A549 (cell line): ENCODE data around the gene CAPN8. TPM values are rescaled to one million over a fixed set of nuclear protein-coding genes. Genes with fewer than 3 reads are reported as not detected.
A peak's percentile ranks its signal among the peaks of the same experiment; 100 is the strongest.

Source experiments
- ATAC-seq, 2 experiments: fragments of 200-7000 bp in 1 of 2; fragments of >200 bp in 1 of 2; cut with Nextera tagmentation in 1 of 2; cut with Tn5 transposase in 1 of 2; 3 replicates each; pipeline versions ENCODE4 v1.8.0 to v1.9.1; 2018 to 2020; ENCODE audit warnings: mild to moderate bottlenecking in 1 of 2, moderate library complexity in 1 of 2
- CTCF ChIA-PET: fragments of 300-600 bp; sonication (Branson Sonifier 250); formaldehyde crosslinking; extraction: SDS; loops from one replicate; lab custom pipeline; 2021; ENCODE audit warnings: antibody characterized with exemption, inconsistent platforms; lab: Yijun Ruan, JAX
- POLR2A ChIA-PET: fragments of 350-600 bp; formaldehyde crosslinking; extraction: SDS; loops from one replicate; lab custom pipeline; 2021; ENCODE audit warnings: antibody characterized with exemption, inconsistent platforms; lab: Yijun Ruan, JAX
- DNase-seq, 2 experiments: peaks; one replicate each; pipeline versions ENCODE4 v3.0.0 to v3.0.0-alpha.2; 2011 to 2016; ENCODE audit warnings: low read depth in 1 of 2, low spot score in 1 of 2
- FAIRE-seq: peaks from 2 replicates; lab custom pipeline; 2011; peaks lifted over from hg19 to GRCh38; lab: Jason Lieb, UNC
- H3K27ac ChIP-seq, 2 experiments: fragments of >200 bp; sonication (Bioruptor Twin); formaldehyde crosslinking; 3 replicates each; pipeline ENCODE4 v1.5.1; 2016 to 2017
- H3K4me1 ChIP-seq: fragments of >200 bp; sonication (Bioruptor Twin); formaldehyde crosslinking; 3 replicates; pipeline ENCODE4 v1.6.1; 2016
- H3K4me2 ChIP-seq: fragments of >200 bp; sonication (Bioruptor Twin); formaldehyde crosslinking; 3 replicates; pipeline ENCODE4 v1.6.1; 2016
- H3K4me3 ChIP-seq: fragments of >200 bp; sonication (Bioruptor Twin); formaldehyde crosslinking; 3 replicates; pipeline ENCODE4 v1.5.1; 2016
- H3K9me3 ChIP-seq: fragments of >200 bp; sonication (Bioruptor Twin); formaldehyde crosslinking; 3 replicates; pipeline ENCODE4 v1.6.1; 2016
- ATOH8 ChIP-seq: fragments of 250-450 bp; sonication (Bioruptor Pico); IDR thresholded peaks from 2 replicates; pipeline ENCODE4 v1.5.0; 2020; ENCODE audit warnings: low read depth, mild to moderate bottlenecking, moderate library complexity
- MAFK ChIP-seq: fragments of 450-650 bp; IDR thresholded peaks from 2 replicates; pipeline ENCODE4 v1.6.1; 2014; ENCODE audit not compliant: partially characterized antibody
- MAX ChIP-seq: IDR thresholded peaks from 2 replicates; pipeline ENCODE4 v1.6.1; 2012
- NFE2L2 ChIP-seq: fragments of 150-350 bp; conservative IDR thresholded peaks from 2 replicates; pipeline ENCODE4 v1.6.1; 2014; ENCODE audit warnings: low read length
- POLR2A ChIP-seq: IDR thresholded peaks from 2 replicates; pipeline ENCODE4 v1.6.1; 2012; ENCODE audit warnings: mild to moderate bottlenecking, low read length
- POLR2AphosphoS2 ChIP-seq: conservative IDR thresholded peaks from 2 replicates; pipeline ENCODE4 v1.6.1; 2012; ENCODE audit warnings: low read length, improper control_type of control experiment, inconsistent platforms
- RNF2 ChIP-seq: fragments of 200-600 bp; sonication (generic); IDR thresholded peaks from 2 replicates; pipeline ENCODE4 v1.6.1; 2016; ENCODE audit warnings: low read depth, mild to moderate bottlenecking, antibody characterized with exemption, moderate library complexity, borderline replicate concordance
- TFCP2L1 ChIP-seq: fragments of 250-450 bp; sonication (Bioruptor Pico); IDR thresholded peaks from 2 replicates; pipeline ENCODE4 v1.5.0; 2021; ENCODE audit warnings: mild to moderate bottlenecking
- USF2 ChIP-seq: fragments of 450-650 bp; IDR thresholded peaks from 2 replicates; pipeline ENCODE4 v1.6.1; 2014; ENCODE audit warnings: antibody characterized with exemption
- ZNF302 ChIP-seq: fragments of 250-450 bp; sonication (Bioruptor Pico); IDR thresholded peaks from 2 replicates; pipeline ENCODE4 v1.9.0; 2021; ENCODE audit warnings: inconsistent platforms, mild to moderate bottlenecking, moderate library complexity
- WGBS: methylation state at CpG from one replicate; pipeline ENCODE4 v1.1.6; 2017; ENCODE audit errors: missing lambda C conversion rate; 5-methylcytosine and 5-hydroxymethylcytosine counted together
- polyA plus RNA-seq, 4 experiments: library from polyadenylated mRNA; depleted of rRNA in 3 of 4; stranded (reverse); fragments of >200 nt; fragmentation: RNase III in 1 of 4; extraction: RNeasy Plus Mini Kit Qiagen cat#74134 plus additional on column Dnase treatment in 1 of 4; gene quantifications; 2 replicates in 3 of 4; 3 replicates in 1 of 4; pipeline ENCODE4 v1.2.3, GENCODE V29; 2011 to 2017
- TF ChIP-seq, protein P1 (sequence below): fragments of >200 bp; sonication (Bioruptor Twin); formaldehyde crosslinking; IDR thresholded peaks from 3 replicates; pipeline ENCODE4 v1.6.1; 2016
- TF ChIP-seq, protein P2 (sequence below): fragments of 150-350 bp; IDR thresholded peaks from 2 replicates; pipeline ENCODE4 v1.6.1; 2014; ENCODE audit warnings: low read depth, mild to moderate bottlenecking, low read length
- TF ChIP-seq, protein P3 (sequence below): IDR thresholded peaks from 2 replicates; pipeline ENCODE4 v1.6.1; 2012

The CAPN8 gene
- polyA plus RNA-seq, 2 of the 4 experiments (the other 2 are of a cell fraction) = 0.39 to 1.5 TPM

DNA sequence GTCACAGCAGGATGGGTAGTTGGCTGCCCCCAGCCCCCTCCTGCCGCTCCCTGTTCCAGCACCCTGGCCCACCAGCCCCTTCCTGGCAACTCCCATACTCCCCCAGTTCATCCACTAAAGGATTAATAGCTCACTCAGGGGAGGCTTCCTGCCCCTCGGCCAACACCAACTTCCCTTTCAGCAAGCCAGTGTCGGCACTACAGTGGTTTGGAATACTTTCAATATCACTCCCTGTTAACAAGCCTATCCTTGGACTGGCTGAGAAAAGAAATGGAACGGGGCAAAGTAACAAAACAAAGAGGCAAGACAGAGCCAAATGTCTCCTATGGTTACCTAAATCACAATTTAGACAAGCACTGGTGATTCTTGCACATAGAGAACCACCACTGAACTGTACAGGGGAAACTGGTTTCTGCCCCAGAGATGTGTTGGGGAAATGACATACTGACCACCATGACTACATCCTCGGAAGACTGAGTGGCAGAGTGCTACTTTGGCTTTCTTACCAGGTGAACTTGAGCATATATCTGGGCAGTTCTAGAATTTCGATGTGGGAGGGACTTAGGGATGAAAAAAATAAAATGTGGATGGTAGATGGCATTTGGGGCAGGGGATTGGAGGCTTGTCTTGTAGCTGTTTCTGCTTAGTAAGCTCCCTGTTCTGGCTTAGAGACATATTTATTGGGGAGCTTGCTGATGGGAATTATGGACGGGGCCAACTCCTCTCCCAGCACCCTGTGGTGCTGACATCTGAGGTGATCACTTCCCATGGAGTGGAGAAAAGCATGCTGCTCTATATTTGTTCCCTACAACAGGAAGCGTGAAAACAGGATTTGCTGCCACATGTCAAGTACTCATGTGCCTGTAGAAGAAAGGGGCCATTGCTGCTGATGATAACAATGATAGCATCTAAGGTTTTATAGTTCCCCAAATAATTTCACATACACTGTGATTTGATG, 39.7 kb upstream of the CAPN8 start:
- H3K4me2 ChIP-seq = peak overlapping the region; percentile 70
- no peak for ATAC-seq
- TF ChIP-seq, protein P1, sequence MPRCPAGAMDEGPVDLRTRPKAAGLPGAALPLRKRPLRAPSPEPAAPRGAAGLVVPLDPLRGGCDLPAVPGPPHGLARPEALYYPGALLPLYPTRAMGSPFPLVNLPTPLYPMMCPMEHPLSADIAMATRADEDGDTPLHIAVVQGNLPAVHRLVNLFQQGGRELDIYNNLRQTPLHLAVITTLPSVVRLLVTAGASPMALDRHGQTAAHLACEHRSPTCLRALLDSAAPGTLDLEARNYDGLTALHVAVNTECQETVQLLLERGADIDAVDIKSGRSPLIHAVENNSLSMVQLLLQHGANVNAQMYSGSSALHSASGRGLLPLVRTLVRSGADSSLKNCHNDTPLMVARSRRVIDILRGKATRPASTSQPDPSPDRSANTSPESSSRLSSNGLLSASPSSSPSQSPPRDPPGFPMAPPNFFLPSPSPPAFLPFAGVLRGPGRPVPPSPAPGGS = no peak
- TF ChIP-seq, protein P2, sequence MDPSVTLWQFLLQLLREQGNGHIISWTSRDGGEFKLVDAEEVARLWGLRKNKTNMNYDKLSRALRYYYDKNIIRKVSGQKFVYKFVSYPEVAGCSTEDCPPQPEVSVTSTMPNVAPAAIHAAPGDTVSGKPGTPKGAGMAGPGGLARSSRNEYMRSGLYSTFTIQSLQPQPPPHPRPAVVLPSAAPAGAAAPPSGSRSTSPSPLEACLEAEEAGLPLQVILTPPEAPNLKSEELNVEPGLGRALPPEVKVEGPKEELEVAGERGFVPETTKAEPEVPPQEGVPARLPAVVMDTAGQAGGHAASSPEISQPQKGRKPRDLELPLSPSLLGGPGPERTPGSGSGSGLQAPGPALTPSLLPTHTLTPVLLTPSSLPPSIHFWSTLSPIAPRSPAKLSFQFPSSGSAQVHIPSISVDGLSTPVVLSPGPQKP = no peak
- TF ChIP-seq TFCP2L1 (CRISPR knock-in tag) (no peak), MAX (peak; percentile 25; the same call in 1 of the 2 replicates), MAFK (peak; percentile 30), USF2 (no peak), ATOH8 (CRISPR knock-in tag) (no peak), POLR2AphosphoS2 (no peak), RNF2 (no peak), POLR2A (no peak)
- TF ChIP-seq, protein P3, sequence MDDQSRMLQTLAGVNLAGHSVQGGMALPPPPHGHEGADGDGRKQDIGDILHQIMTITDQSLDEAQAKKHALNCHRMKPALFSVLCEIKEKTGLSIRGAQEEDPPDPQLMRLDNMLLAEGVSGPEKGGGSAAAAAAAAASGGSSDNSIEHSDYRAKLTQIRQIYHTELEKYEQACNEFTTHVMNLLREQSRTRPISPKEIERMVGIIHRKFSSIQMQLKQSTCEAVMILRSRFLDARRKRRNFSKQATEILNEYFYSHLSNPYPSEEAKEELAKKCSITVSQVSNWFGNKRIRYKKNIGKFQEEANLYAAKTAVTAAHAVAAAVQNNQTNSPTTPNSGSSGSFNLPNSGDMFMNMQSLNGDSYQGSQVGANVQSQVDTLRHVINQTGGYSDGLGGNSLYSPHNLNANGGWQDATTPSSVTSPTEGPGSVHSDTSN = no peak
- FAIRE-seq = no peak
- no peaks in the 10 kb centered on the region for H3K9me3 ChIP-seq
- H3K27ac ChIP-seq = peak overlapping the region; percentile 99
- CTCF ChIA-PET = interaction anchor here (0.8 to 5.7 kb wide), 5 partner anchors 10 to 140 kb away, joined by 3 to 48 read pairs (median 6); partner anchors contain the start of gene TP53BP2
- POLR2A ChIA-PET = interaction anchor here (1.1 to 2.7 kb wide), 2 partner anchors 14 to 16 kb away, joined by 5 to 16 read pairs; no protein-coding TSS in a partner anchor
- 41% methylated on average over 8 of the region's 8 CpGs for WGBS
- no peak overlapping the region for H3K4me3 ChIP-seq
- DNase-seq = peak in 1 of 2 experiments; percentile 61
- peaks cover 85% of the 10 kb centered on the region for H3K4me1 ChIP-seq

DNA sequence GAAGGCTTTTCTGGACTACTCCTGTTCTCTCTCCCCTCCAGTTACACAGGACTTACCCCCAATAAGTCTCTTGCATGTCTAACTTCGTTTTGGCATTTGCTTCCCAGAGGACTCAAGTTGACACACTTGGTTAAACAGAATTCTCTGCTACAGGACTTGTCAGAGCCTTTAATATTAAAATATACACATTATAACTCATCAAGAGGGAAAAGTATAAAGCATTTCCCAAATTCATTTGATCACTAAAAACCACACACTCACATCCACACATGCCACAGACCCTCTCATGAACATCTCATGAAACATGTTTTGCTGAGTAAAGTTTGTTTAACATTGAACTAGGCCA, 38.1 kb upstream of the CAPN8 start:
- peak overlapping the region; percentile 95 to 99 for H3K27ac ChIP-seq
- ATAC-seq (no peak), DNase-seq (no peak), FAIRE-seq (no peak)
- H3K4me3 ChIP-seq = no peak overlapping the region
- ChIA-PET POLR2A (interaction anchor here (1.8 kb wide), 1 partner anchor 8 kb away, joined by 4 read pairs; the partner anchor contains the start of gene CAPN2), CTCF (interaction anchor here (5.7 kb wide), 1 partner anchor 45 kb away, joined by 48 read pairs; no protein-coding TSS in a partner anchor)
- H3K4me2 ChIP-seq = peak overlapping the region; percentile 82; the same call in 2 of the 3 replicates
- peaks cover 85% of the 10 kb centered on the region for H3K4me1 ChIP-seq
- H3K9me3 ChIP-seq = no peaks in the 10 kb centered on the region
- TF ChIP-seq NFE2L2 (no peak), ZNF302 (no peak)
- TF ChIP-seq, protein P2 = no peak
- 41% methylated on average over 1 of the region's 1 CpG for WGBS
